Stimulated activated CD4-positive, alpha-beta T cell treated with anti-CD3 and anti-CD28 coated beads, Interleukin-12 subunit alpha, Interleukin-12 subunit beta, amount 100 ng/mL, for 4 hours (primary cell): ENCODE measurements around the gene ARHGAP26.
"Not testable (repeated sequence)": the region's sequence is repeated elsewhere in the genome, so short reads cannot be mapped to it uniquely, and the experiment has no call there.

ENCODE experiments used
- DNase-seq: peaks from one replicate; pipeline ENCODE4 v3.0.0-alpha.2; 2020

Gene ARHGAP26

DNA sequence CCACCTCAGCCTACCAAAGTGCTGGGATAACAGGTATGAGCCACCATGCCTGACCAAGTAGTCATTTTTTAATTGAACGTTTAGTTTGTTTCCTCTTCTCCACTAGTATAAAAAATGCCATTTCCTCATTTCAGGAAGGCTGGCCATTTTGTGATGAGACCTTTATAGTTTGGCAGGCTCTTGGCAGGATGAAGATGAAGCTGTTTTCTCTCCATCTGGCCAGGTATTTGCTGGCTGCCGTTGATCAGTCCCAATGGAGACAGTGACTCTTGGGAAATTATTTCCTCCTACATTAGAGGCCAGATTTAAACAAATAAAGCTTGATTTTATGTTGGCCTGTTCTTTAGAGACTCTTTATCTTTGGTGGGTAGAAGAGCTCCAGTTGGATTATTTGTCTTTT is 199.0 kb downstream of the ARHGAP26 start:
- DNase-seq, result no peak

DNA sequence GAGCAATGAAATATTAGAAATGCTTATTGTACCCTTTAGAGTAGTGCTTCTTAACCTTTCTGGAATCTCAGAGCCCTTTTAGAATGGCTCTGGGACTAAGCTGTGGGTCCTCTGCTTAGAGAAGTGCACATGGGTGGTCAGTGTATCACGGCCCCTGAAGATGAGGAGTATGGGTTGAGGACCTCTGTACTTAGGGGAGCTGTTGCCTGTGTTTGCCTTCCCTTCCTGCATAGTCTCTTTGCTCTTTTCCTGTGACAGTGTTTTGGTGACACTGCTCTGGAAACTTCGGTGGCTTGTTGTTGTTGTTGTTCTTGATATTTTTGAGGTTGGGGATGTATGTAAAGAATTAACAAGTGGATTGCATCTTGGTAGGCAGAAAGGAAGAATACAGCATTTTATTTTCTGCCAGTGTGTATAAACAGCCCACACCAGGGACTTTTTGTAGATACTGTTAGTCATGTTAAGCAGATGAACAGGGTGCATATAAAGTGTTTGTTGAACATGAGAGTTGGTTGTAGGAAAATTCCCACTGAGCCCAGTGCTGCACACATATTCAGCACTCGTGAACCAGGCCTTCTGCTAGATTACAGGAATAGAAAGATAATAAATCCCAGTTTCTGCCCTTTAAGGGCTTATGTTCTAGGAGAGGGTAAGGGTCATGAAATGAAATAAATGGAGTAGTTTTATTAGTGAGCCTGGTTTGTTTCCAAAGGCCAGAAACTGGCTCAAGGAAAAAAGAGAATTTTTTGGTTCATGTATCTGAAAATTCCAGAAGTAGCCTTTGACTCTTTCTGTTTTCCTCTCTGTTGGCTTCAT is 199.7 kb downstream of the ARHGAP26 start:
- DNase-seq, result no peak

GRCh38 chr5:142970440-142971030 is 200.4 kb downstream of the ARHGAP26 start:
- no peak for DNase-seq

DNA sequence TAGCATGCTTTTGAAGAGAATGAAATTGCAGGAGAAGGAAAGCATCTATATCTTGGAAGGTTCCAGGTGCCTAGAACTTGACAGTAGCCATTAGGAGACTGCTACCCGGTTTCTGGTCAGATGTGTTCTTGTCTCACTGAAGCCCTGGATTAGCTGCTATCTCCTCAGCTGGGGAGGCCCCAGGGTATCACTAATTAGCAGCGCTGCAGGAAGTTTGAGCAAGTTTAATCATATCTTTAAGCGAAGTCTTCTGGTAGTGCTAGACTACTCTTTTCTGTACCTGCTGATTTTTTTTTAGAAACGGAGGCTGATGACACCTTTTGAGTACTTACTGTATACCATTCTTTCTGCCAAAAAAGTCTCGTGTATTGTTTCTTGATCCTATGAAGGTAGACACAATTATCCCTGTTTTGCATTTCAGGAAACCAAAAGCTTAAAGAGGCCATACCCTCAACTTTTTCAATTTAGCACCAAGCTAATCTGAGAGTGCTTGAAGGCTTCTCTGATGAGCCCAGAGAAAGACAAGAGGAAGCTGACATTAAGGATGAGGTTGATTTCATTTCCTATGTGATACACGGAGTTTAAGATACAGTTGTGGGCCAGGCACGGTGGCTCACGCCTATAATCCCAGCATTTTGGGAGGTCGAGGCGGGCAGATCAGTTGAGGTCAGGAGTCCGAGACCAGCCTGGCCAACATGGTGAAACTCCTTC is 201.3 kb downstream of the ARHGAP26 start:
- no peak for DNase-seq

DNA sequence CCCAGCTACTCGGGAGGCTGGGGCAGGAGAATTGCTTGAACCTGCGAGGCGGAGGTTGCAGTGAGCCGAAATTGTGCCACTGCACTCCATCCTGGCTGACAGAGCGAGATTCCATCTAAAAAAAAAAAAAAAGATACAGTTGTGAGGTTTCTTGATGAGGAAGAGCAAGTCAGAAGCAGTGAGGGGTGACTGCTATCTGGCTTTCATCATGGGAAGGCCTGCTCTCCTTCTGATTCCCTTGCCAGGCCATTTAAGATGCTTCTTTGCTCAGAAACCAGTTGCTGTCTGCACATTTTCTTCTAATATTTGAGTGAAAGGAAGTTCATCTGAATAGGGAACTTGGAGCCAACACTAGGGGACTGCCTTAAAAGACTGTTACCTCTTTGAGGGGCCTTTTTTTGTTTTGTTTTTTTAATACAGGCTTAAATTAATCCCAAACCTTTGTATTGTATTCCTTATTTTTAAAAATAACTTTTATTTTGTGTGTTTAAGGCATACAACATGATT is 201.9 kb downstream of the ARHGAP26 start:
- DNase-seq, result no peak

DNA sequence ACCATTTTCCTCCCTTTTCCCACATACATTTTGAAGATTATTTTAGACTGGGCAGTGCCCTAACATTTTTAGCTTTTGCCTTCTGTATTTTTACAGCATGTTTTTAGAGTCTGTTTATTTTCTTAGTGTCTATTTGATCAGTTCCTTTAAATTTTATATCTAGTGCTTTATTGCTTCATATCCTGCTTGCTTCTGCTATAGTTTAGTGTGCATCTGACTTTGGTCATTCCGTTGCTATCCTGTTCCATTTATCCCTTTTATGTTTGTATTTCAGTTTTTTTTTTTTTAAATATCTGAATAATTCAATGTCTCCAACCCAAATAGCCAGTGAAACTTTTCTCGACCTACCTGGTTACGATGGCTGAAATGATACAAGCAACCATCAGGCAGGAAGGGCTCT is 203.8 kb downstream of the ARHGAP26 start:
- DNase-seq, result no peak

DNA sequence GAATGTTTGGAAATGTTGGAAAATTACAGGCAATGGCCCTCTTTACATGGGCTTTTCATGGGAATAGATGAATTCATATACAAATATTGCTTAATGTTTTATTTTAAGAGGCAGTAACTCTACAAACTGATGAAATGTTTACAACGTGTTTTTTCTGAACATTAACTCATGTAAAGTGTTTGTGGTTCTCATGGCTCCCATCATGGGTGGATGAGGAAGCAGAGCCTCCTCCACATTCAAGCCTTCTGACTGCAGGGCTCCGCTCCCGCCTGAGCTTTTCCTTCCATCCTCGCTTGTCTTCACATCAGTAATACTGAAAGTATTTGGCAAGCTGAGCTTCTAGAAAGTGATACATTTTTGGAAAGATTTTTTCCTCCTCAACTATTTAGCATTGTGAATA is 204.2 kb downstream of the ARHGAP26 start:
- no peak for DNase-seq

- no peak for DNase-seq
Measured at GRCh38 chr5:142976861-142977260, 206.7 kb downstream of the ARHGAP26 start.

DNA sequence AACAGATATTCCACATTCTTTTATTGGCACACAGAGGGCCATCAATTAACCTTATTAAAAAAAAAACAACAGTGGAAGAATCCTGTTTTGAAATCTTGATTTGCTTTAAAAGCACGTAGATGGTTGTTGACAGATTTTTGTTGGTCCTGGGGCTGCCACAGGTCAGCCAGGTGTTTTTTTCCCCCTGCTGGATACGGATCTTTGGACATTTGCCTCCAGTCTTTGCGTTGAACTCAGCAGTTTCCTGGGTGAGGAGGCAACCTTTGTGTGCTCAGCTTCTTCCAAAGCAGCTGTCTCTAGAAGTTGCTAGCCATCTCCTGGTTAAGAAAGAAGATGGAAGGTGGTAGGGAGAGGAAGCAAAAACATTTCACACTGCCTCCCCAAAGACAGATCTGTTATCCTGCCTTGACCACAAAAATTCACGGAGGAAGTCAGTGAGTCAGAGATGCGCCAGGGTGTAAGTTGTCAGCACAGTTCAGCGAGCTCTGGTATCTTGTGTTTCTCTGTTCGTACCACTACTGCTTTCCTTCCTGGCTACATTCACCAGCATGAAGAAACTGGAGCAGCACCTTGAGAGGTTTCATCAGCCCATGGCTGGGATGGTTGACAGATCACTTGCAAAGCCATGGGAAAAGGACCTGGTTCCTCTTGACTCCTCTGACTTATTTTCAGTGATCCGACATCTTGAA is 207.3 kb downstream of the ARHGAP26 start:
- DNase-seq, result no peak

DNA sequence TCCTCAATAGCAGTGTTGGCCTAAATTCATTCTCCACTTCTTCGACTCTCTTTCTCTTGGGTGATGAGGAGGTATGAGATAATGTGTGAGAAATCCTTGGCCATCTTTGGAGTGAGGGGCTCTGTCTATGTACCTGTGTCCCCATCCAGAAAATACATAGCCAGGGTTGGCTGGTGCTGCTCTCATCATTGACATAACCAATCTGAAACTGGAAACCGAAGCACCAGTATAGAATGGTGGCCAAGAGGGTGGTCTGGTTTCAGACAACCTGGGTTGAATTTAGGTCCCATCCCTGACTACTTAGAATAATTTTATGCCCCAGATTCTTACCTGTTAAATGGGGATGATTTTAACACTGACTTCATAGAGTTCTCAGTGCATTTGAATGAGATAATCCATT is 208.1 kb downstream of the ARHGAP26 start:
- DNase-seq, result no peak

- DNase-seq, result no peak
Measured at GRCh38 chr5:142978726-142979125, 208.5 kb downstream of the ARHGAP26 start.

DNA sequence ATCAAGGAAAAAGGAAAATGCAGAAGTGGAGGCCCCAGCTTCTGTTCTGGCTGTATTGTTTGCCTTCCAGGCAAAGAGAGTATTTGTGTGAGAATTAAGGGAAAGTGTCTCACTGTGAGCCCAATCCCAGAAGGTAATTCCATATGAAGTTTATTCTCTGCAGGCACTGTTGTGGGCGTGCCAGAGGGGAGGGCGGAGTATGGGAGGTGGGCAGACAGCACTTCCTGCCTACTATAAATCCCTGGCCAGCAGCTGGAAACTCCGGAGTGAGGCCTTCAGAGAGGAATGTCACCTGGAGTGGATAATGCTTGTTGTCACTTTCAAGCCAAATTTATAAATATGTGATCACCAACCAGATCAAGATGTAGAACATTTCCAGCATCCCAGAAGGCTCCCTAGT is 209.5 kb downstream of the ARHGAP26 start:
- no peak for DNase-seq

GRCh38 chr5:142981475-142981874 is 211.3 kb downstream of the ARHGAP26 start:
- no peak for DNase-seq

DNA sequence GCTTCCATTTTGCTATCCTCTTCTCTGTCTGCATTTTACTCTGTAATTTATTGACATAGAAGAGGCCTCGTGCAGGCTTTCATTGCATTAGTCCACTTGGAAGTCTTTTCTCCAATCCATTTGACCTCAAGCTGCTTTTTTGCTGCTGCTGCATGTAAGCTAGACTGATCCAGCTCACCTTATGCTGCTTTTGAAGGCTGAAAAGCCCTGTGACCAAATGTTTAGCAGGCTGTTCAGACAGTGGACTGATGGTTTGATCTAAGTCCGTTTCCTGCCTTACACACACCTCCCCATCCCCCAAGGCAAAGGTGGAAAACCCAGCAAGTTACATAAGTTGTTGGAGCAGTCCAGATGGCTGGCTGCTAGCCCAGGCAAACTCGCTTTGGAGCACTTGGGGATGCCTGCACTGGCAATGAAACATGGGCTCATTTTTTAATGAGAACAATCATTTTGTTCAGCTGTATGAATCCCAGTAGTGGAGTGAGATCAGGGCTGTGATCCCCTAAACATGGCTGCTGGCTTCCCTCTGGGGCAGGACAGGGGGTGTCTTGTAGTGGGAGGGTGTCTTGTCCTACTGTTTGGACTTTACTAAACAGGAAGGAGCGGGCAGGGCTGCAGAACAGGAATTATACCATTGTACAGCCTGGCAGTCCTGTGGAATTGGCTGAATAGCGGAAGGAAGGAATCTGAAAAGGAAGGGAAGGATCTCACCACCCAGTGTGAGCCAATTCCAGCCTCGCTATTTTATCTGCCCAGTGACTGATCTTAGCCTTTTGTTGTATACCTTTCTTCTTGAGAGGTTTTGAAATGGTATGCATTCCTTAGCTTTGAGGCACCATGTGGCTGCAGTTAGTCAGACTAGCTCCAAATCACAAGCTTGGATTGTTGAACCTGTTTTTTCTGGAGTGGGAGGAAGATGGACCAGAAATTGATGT is 212.0 kb downstream of the ARHGAP26 start:
- no peak for DNase-seq

GRCh38 chr5:142982821-142983200 is 212.6 kb downstream of the ARHGAP26 start:
- no peak for DNase-seq

DNA sequence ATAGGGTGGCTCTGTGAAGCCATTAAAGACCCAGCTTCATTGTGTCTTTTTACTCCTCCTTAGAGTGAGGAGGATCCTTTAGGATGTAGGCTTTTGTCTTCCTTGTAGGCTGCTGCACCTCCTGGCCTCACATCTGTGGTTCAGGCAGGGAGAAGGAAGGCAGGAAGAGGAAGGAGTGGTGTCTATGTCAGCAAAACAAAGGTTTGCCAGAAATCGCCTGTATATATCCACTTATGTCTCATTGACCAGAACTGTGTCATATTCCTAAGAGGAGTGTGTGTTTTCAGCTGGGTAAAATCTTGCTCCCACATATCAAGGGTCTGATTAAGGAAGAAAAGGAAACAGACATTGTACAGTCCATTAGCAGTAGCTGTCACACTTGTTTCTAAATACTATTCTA is 213.8 kb downstream of the ARHGAP26 start:
- no peak for DNase-seq

DNA sequence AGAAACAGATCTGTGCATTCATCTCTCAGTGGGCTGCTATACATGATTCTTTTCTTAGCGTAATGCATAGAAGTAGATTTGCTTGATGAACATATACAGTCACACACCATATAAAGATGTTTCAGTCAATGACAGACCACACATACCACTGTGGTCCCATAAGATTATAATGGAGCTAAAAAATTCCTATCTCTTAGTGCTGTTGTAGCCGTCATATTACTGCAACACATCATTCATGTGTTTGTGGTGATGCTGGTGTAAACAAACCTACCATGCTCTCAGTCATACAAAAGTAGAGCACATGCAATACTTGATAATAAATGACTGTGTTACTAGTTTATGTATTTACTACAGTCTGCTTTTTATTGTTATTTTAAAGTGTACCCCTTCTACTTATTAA is 214.3 kb downstream of the ARHGAP26 start:
- no peak for DNase-seq

GRCh38 chr5:142989270-142989669 is 219.1 kb downstream of the ARHGAP26 start:
- DNase-seq, result not testable (repeated sequence)

DNA sequence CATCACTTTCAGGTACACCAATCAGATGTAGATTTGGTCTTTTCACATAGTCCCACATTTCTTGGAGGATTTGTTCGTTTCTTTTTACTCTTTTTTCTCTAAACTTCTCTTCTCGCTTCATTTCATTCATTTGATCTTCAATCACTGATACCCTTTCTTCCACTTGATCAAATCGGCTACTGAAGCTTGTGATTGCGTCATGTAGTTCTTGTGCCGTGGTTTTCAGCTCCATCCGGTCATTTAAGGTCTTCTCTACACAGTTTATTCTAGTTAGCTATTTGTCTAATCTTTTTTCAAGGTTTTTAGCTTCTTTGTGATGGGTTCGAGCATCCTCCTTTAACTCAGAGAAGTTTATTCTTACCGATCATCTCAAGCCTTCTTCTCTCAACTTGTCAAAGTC is 219.9 kb downstream of the ARHGAP26 start:
- not testable (repeated sequence) for DNase-seq

DNA sequence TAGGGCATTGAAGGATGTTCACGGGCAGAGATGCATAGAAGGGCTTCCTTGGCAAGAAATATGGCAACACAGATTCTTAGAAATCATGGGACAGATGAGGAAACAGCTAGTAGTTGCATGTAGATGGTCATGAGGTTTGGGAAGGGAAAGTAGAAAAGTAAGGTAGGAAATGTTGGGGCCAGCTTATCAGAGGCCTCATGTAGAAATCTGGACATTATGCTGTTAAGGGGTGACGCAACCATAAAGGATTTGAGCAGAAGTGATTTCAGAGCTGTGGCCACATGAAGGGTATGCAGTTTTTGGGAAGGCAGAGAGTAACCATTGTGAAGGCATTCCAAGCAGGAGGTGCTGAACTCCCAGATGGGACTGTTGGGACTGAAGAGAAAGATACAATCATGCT is 224.0 kb downstream of the ARHGAP26 start:
- DNase-seq, result no peak

DNA sequence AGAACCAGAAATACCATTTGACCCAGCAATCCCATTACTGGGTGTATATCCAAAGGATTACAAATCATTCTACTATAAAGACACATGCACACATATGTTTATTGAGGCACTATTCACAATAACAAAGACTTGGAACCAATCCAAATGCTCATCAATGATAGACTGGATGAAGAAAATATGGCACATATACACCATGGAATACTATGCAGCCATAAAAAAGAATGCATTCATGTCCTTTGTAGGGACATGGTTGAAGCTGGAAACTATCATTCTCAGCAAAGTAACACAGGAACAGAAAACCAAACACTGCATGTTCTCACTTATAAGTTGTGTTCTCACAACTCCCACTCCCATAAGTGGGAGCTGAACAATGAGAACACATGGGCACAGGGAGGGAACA is 225.4 kb downstream of the ARHGAP26 start:
- not testable (repeated sequence) for DNase-seq

GRCh38 chr5:142997591-142997990 is 227.4 kb downstream of the ARHGAP26 start:
- no peak for DNase-seq
